ENCODE measurements around the gene DMXL1. TPM values are rescaled to one million over a fixed set of nuclear protein-coding genes. Genes with fewer than 3 reads are reported as not detected.

Gene DMXL1
- total RNA-seq, 4 donors from 2014 or later, result 78.8 to 181 (median 90.3) TPM

GRCh38 chr5:119077444-119077843, 6.6 kb downstream of the DMXL1 start:
- no peak for TF ChIP-seq CTCF (IDR thresholded peaks at IDR 0.05)
- no peak for TF ChIP-seq POLR2A (IDR thresholded peaks at IDR 0.05)
- H3K4me1 ChIP-seq, result peaks cover 0 to 25% (median 11%) of the 10 kb centered on the region in 4 donors
- no peak overlapping the region for H3K27ac ChIP-seq
- H3K27me3 ChIP-seq, result no peaks in the 10 kb centered on the region
- no peak overlapping the region for H3K4me3 ChIP-seq
- no peak for DNase-seq
- no peaks in the 10 kb centered on the region for H3K36me3 ChIP-seq
- H3K9me3 ChIP-seq, result no peaks in the 10 kb centered on the region

GRCh38 chr5:119078071-119078846, 7.4 kb downstream of the DMXL1 start:
- Histone ChIP-seq H3K36me3 (no peaks in the 10 kb centered on the region), H3K27me3 (no peaks in the 10 kb centered on the region), H3K4me3 (no peak overlapping the region), H3K4me1 (peaks cover 0 to 17% (median 6%) of the 10 kb centered on the region in 4 donors), H3K27ac (no peak overlapping the region), H3K9me3 (no peaks in the 10 kb centered on the region)
- no peak for DNase-seq
- no peak for TF ChIP-seq CTCF (IDR thresholded peaks at IDR 0.05)
- no peak for TF ChIP-seq POLR2A (IDR thresholded peaks at IDR 0.05)

GRCh38 chr5:119078861-119079260, 8.0 kb downstream of the DMXL1 start:
- Histone ChIP-seq H3K27me3 (no peaks in the 10 kb centered on the region), H3K9me3 (no peaks in the 10 kb centered on the region), H3K4me3 (no peak overlapping the region), H3K36me3 (no peaks in the 10 kb centered on the region), H3K27ac (no peak overlapping the region), H3K4me1 (peaks cover 0 to 12% (median 6%) of the 10 kb centered on the region in 4 donors)
- no peak for TF ChIP-seq POLR2A (IDR thresholded peaks at IDR 0.05)
- TF ChIP-seq CTCF (IDR thresholded peaks at IDR 0.05), result no peak
- DNase-seq, result no peak

- no peak overlapping the region for H3K27ac ChIP-seq
- no peak for DNase-seq
- TF ChIP-seq CTCF (IDR thresholded peaks at IDR 0.05) (no peak), POLR2A (IDR thresholded peaks at IDR 0.05) (no peak)
- H3K4me3 ChIP-seq, result no peak overlapping the region
- H3K4me1 ChIP-seq, result peaks cover 0 to 11% (median 5%) of the 10 kb centered on the region in 4 donors
- H3K36me3 ChIP-seq, result no peaks in the 10 kb centered on the region
- no peaks in the 10 kb centered on the region for H3K27me3 ChIP-seq
- H3K9me3 ChIP-seq, result no peaks in the 10 kb centered on the region
These were observed 8.5 kb downstream of the DMXL1 start for GRCh38 chr5:119079318-119079921.

- DNase-seq, result no peak
- H3K4me1 ChIP-seq, result peaks cover 0 to 10% (median 5%) of the 10 kb centered on the region in 4 donors
- no peaks in the 10 kb centered on the region for H3K36me3 ChIP-seq
- no peaks in the 10 kb centered on the region for H3K27me3 ChIP-seq
- H3K27ac ChIP-seq, result no peak overlapping the region
- H3K9me3 ChIP-seq, result no peaks in the 10 kb centered on the region
- no peak overlapping the region for H3K4me3 ChIP-seq
- TF ChIP-seq POLR2A (IDR thresholded peaks at IDR 0.05) (no peak), CTCF (IDR thresholded peaks at IDR 0.05) (no peak)
These were observed 10.0 kb downstream of the DMXL1 start for GRCh38 chr5:119080936-119081335.

Data from Peyer's patch (tissue), 4 donors.